SK-N-SH (cell line): ENCODE data around the gene CHD6. TPM values are rescaled to one million over a fixed set of nuclear protein-coding genes. Genes with fewer than 3 reads are reported as not detected.

ENCODE experiments used
- CTCF ChIA-PET: fragments of 300-600, 350-600 bp; formaldehyde crosslinking; extraction: SDS; loops from one replicate; lab custom pipeline; 2021; lab: Yijun Ruan, JAX
- POLR2A ChIA-PET: fragments of 350-600 bp; sonication (Branson Sonifier 250); formaldehyde crosslinking; extraction: SDS; loops from one replicate; lab custom pipeline; 2020; ENCODE audit warnings: antibody characterized with exemption, inconsistent platforms; lab: Yijun Ruan, JAX
- DNase-seq: peaks from one replicate; pipeline ENCODE4 v3.0.0; 2012
- H2AFZ ChIP-seq: fragments of 200-600 bp; sonication (generic); 2 replicates; pipeline ENCODE4 v1.8.1; 2016; ENCODE audit warnings: antibody characterized with exemption, mild to moderate bottlenecking, low read depth
- H3F3A ChIP-seq: fragments of 200-600 bp; sonication (generic); replicated peaks from 2 replicates; pipeline ENCODE3; 2016; ENCODE audit warnings: antibody characterized with exemption, mild to moderate bottlenecking; ENCODE audit not compliant: insufficient read depth
- H3K27ac ChIP-seq, 2 experiments: fragments of 200-500 bp in 1 of 2; fragments of 200-600 bp in 1 of 2; sonication (Bioruptor generic) in 1 of 2; sonication (generic), shearing (Covaris generic) in 1 of 2; 2 replicates each; pipeline versions ENCODE4 v1.5.1 to v1.6.1; 2014 to 2016; ENCODE audit warnings: low read depth in 2 of 2, inconsistent platforms in 1 of 2, low read length in 1 of 2, mild to moderate bottlenecking in 1 of 2, mixed read lengths in 1 of 2
- H3K27me3 ChIP-seq: fragments of 200-600 bp; sonication (generic), shearing (Covaris generic); 2 replicates; pipeline ENCODE4 v1.6.1; 2016; ENCODE audit warnings: mixed run types; ENCODE audit not compliant: insufficient read depth
- H3K36me3 ChIP-seq, 2 experiments: fragments of 200-500 bp in 1 of 2; fragments of 200-600 bp in 1 of 2; sonication (Bioruptor generic) in 1 of 2; sonication (generic) in 1 of 2; replicated peaks in 1 of 2; 2 replicates each; pipeline versions ENCODE3 to v1.5.1; 2014 to 2016; ENCODE audit warnings: low read length in 1 of 2, mild to moderate bottlenecking in 1 of 2; ENCODE audit not compliant: insufficient read depth in 2 of 2, control insufficient read depth in 1 of 2
- H3K4me1 ChIP-seq, 2 experiments: fragments of 200-500 bp in 1 of 2; fragments of 200-600 bp in 1 of 2; sonication (Bioruptor generic) in 1 of 2; sonication (generic), shearing (Covaris generic) in 1 of 2; 2 replicates each; pipeline versions ENCODE4 v1.5.1 to v1.6.1; 2014 to 2016; ENCODE audit warnings: low read depth in 1 of 2, low read length in 1 of 2, mixed run types in 1 of 2; ENCODE audit not compliant: insufficient read depth in 2 of 2, control insufficient read depth in 1 of 2
- H3K4me2 ChIP-seq: fragments of 200-600 bp; sonication (generic), shearing (Covaris generic); 2 replicates; pipeline ENCODE4 v1.6.1; 2017; ENCODE audit warnings: mixed run types
- H3K4me3 ChIP-seq, 2 experiments: fragments of 200-500 bp in 1 of 2; fragments of 200-600 bp in 1 of 2; sonication (Bioruptor generic) in 1 of 2; sonication (generic), shearing (Covaris generic) in 1 of 2; 2 replicates each; pipeline versions ENCODE4 v1.5.1 to v1.8.1; 2014 to 2016; ENCODE audit warnings: low read depth in 2 of 2, inconsistent platforms in 1 of 2, low read length in 1 of 2, mild to moderate bottlenecking in 1 of 2, mixed read lengths in 1 of 2, moderate library complexity in 1 of 2
- H3K79me2 ChIP-seq: fragments of 200-600 bp; sonication (generic); 2 replicates; pipeline ENCODE4 v1.8.1; 2017; ENCODE audit warnings: mild to moderate bottlenecking; ENCODE audit not compliant: insufficient read depth
- H3K9ac ChIP-seq: fragments of 200-600 bp; sonication (generic); 2 replicates; pipeline ENCODE4 v1.6.1; 2017; ENCODE audit warnings: mixed run types
- H3K9me2 ChIP-seq: fragments of 200-600 bp; sonication (generic); 2 replicates; pipeline ENCODE4 v1.6.1; 2017; ENCODE audit warnings: mixed run types
- H3K9me3 ChIP-seq: fragments of 200-600 bp; sonication (generic); 2 replicates; pipeline ENCODE4 v1.6.1; 2017; ENCODE audit warnings: mixed run types, mild to moderate bottlenecking, moderate library complexity
- H4K20me1 ChIP-seq: fragments of 200-600 bp; sonication (generic); 2 replicates; pipeline ENCODE4 v1.6.1; 2017; ENCODE audit warnings: mild to moderate bottlenecking, mixed run types; ENCODE audit not compliant: insufficient read depth
- CHD2 ChIP-seq: fragments of 150-350 bp; IDR thresholded peaks from 2 replicates; pipeline ENCODE4 v1.6.1; 2018; ENCODE audit warnings: low read length; ENCODE audit not compliant: partially characterized antibody
- ELF1 ChIP-seq: IDR thresholded peaks from 2 replicates; pipeline ENCODE4 v1.4.0; 2012
- EZH2phosphoT487 ChIP-seq: fragments of 200-600 bp; sonication (generic); IDR thresholded peaks from 2 replicates; pipeline ENCODE4 v1.6.1; 2017; ENCODE audit warnings: low read depth, mixed run types, mild to moderate bottlenecking, antibody characterized with exemption, moderate library complexity, borderline replicate concordance
- FOXM1 ChIP-seq: IDR thresholded peaks from 2 replicates; pipeline ENCODE4 v1.4.0; 2012; ENCODE audit warnings: low read depth, mild to moderate bottlenecking
- JUND ChIP-seq: IDR thresholded peaks from 2 replicates; pipeline ENCODE4 v1.4.0; 2012
- MXI1 ChIP-seq: IDR thresholded peaks from 2 replicates; pipeline ENCODE4 v1.6.1; 2012; ENCODE audit warnings: mild to moderate bottlenecking, low read depth, low read length, improper control_type of control experiment
- NRF1 ChIP-seq: IDR thresholded peaks from 2 replicates; pipeline ENCODE4 v1.6.1; 2012; ENCODE audit warnings: low read depth, mild to moderate bottlenecking, low read length
- RCOR1 ChIP-seq: fragments of 150-350 bp; IDR thresholded peaks from 2 replicates; pipeline ENCODE4 v1.6.1; 2017; ENCODE audit warnings: antibody characterized with exemption, low read length
- RFX5 ChIP-seq: IDR thresholded peaks from 2 replicates; pipeline ENCODE4 v1.6.1; 2012; ENCODE audit warnings: mild to moderate bottlenecking, improper control_type of control experiment, low read length
- RXRA ChIP-seq: IDR thresholded peaks from 2 replicates; pipeline ENCODE4 v1.4.0; 2012; ENCODE audit warnings: low read depth, mild to moderate bottlenecking, borderline replicate concordance
- WGBS: methylation state at CpG from one replicate; pipeline ENCODE4 v1.1.6; 2017; ENCODE audit warnings: low lambda C conversion rate; 5-methylcytosine and 5-hydroxymethylcytosine counted together
- polyA plus RNA-seq, 3 experiments: library from polyadenylated mRNA; depleted of rRNA; stranded (reverse); fragments of >200 nt; gene quantifications; 2 replicates each; pipeline ENCODE4 v1.2.3, GENCODE V29; 2012
- TF ChIP-seq, protein P1 (sequence below): fragments of 150-350 bp; IDR thresholded peaks from 2 replicates; pipeline ENCODE4 v1.6.1; 2017; ENCODE audit warnings: antibody characterized with exemption, low read length, low read depth, borderline replicate concordance
- TF ChIP-seq, protein P2 (sequence below): IDR thresholded peaks from 2 replicates; pipeline ENCODE4 v1.4.0; 2012; ENCODE audit warnings: low read depth, borderline replicate concordance

Gene CHD6
- polyA plus RNA-seq, 1 of the 3 experiments (the other 2 are of a cell fraction), result 7.1 TPM

DNA sequence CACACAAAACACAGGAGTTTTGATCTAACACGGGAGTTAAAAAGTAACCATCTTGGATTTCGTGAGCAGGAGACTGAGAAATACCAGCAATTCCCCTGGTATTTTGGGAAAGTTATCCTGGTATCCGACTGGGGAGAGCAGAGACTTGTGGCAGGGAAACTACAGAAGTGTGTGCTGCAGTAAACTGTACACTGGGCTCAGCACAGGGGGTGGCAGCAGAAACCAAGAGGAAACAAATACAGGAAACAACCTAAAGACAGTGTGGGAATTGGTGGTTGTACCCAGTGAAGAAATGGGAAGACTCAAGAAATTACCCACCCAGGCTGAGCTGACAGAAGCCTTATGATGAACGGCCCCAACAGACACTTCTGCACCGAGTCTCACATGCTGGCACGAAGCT, 109.8 kb downstream of the CHD6 start:
- H3F3A ChIP-seq, result no peaks in the 10 kb centered on the region
- no peaks in the 10 kb centered on the region for H3K79me2 ChIP-seq
- DNase-seq, result no peak
- no peak overlapping the region for H2AFZ ChIP-seq
- H3K4me1 ChIP-seq, result peaks cover 0 to 8% of the 10 kb centered on the region in 2 experiments; a peak in 2 of 4 replicates
- 96% methylated on average over 6 of the region's 6 CpGs for WGBS
- peaks cover 30 to 35% of the 10 kb centered on the region in 2 experiments for H3K36me3 ChIP-seq
- ChIA-PET POLR2A (interaction anchor here (0.6 kb wide), 1 partner anchor 216 kb away, joined by 3 read pairs; no protein-coding TSS in a partner anchor), CTCF (no interaction called here)
- TF ChIP-seq, protein P1, sequence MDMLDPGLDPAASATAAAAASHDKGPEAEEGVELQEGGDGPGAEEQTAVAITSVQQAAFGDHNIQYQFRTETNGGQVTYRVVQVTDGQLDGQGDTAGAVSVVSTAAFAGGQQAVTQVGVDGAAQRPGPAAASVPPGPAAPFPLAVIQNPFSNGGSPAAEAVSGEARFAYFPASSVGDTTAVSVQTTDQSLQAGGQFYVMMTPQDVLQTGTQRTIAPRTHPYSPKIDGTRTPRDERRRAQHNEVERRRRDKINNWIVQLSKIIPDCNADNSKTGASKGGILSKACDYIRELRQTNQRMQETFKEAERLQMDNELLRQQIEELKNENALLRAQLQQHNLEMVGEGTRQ, result no peak
- H3K27ac ChIP-seq, result no peak overlapping the region
- no peak overlapping the region for H3K9ac ChIP-seq
- no peak overlapping the region for H3K4me3 ChIP-seq
- no peaks in the 10 kb centered on the region for H3K27me3 ChIP-seq
- no peaks in the 10 kb centered on the region for H3K9me3 ChIP-seq
- H3K4me2 ChIP-seq, result no peak overlapping the region
- no peaks in the 10 kb centered on the region for H4K20me1 ChIP-seq
- no peaks in the 10 kb centered on the region for H3K9me2 ChIP-seq

DNA sequence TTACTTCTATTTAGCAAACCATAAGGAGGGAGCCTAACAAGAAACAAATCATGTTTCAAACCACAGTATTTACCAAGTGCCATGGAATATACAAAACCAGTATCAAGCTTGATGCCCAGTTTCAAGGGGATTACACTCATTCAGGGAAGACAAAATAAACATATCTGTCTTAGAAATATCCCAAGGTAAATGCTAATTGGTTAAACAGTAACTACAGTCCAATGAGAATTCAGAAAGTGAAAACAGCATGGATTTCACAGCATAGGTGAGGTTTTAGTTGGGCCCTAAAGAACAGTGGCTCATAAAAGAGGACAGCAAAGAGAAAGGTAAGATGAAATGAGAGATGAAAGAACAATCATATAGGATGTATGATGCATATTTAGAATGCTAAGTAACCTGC, 110.3 kb downstream of the CHD6 start:
- H3K4me1 ChIP-seq, result peaks cover 0 to 8% of the 10 kb centered on the region in 2 experiments; a peak in 2 of 4 replicates
- no peak overlapping the region for H3K9ac ChIP-seq
- no peak overlapping the region for H3K27ac ChIP-seq
- H3K79me2 ChIP-seq, result no peaks in the 10 kb centered on the region
- DNase-seq, result no peak
- no peak overlapping the region for H3K4me2 ChIP-seq
- no peak overlapping the region for H2AFZ ChIP-seq
- POLR2A ChIA-PET, result no interaction called here
- no peaks in the 10 kb centered on the region for H3F3A ChIP-seq
- no peaks in the 10 kb centered on the region for H3K27me3 ChIP-seq
- H4K20me1 ChIP-seq, result no peaks in the 10 kb centered on the region
- H3K36me3 ChIP-seq, result peaks cover 25 to 35% of the 10 kb centered on the region in 2 experiments
- TF ChIP-seq FOXM1, result no peak
- H3K4me3 ChIP-seq, result no peak overlapping the region
- CTCF ChIA-PET, result no interaction called here
- H3K9me2 ChIP-seq, result no peaks in the 10 kb centered on the region
- no peaks in the 10 kb centered on the region for H3K9me3 ChIP-seq

DNA sequence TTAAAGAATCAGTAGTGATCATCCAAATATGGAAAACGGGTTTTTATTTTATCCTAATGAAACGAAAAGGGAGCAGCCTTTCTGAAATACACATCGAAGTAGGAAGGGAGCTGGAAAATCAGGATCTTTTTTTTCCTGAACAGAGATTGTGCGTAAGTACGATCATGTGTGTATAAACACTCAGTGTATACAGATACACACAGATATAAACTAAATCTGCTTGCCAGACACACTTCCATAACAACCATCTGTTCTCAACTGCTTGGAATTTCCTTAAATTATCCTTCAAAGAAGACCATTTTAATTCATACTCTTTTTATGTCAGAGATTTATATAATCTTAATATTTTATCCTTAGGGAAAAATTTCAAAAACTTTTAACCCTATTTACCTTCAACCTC, 110.7 kb downstream of the CHD6 start:
- Histone ChIP-seq H3K27me3 (no peaks in the 10 kb centered on the region), H3K4me2 (no peak overlapping the region), H3F3A (no peaks in the 10 kb centered on the region), H2AFZ (no peak overlapping the region), H3K4me3 (no peak overlapping the region), H3K9me2 (no peaks in the 10 kb centered on the region), H3K9me3 (no peaks in the 10 kb centered on the region), H3K4me1 (peaks cover 0 to 8% of the 10 kb centered on the region in 2 experiments; a peak in 2 of 4 replicates), H3K9ac (no peak overlapping the region), H4K20me1 (no peaks in the 10 kb centered on the region), H3K27ac (no peak overlapping the region), H3K36me3 (peaks cover 21 to 34% of the 10 kb centered on the region in 2 experiments), H3K79me2 (no peaks in the 10 kb centered on the region)
- 98% methylated on average over 5 of the region's 5 CpGs for WGBS
- no peak for DNase-seq
- no peak for TF ChIP-seq FOXM1
- ChIA-PET POLR2A (no interaction called here), CTCF (no interaction called here)

DNA sequence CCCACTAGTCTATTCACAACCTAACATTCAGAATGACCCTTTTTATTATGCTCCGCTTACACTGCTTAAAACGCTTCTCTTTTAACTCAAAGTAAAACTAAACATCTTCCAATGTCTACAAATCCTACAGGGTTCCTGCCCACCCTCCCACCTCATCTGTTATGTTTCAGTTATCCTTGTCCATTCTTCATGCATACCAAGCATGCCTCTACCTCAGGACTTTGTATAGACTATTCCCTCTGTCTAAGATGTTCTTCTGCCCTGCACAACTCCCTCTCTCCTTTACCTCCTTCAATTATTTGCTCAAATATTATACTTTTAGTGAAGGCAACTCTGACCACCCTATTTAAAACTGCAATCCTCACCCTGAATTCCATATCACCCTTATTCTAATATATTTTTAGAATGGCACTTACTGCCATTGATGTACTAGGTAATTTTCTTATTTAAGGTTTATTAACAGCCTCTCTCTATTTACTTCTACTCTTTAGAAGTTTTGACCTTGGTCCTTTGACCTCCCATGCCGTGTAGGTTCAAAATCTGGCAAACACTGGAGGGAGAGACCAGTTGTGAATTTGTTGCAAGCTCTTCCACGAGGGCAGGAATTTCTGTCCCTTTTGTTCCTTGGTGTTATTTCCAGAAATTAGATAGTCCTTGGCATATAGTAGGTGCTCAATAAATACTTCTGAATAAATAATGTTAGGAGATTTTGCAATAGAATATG, 111.8 kb downstream of the CHD6 start:
- DNase-seq, result no peak
- Histone ChIP-seq H3K27ac (no peak overlapping the region), H3K9me2 (no peaks in the 10 kb centered on the region), H3F3A (no peaks in the 10 kb centered on the region), H3K79me2 (no peaks in the 10 kb centered on the region), H3K27me3 (no peaks in the 10 kb centered on the region), H3K4me1 (peaks cover 0 to 8% of the 10 kb centered on the region in 2 experiments; a peak in 2 of 4 replicates), H2AFZ (no peak overlapping the region), H3K4me3 (no peak overlapping the region), H4K20me1 (no peaks in the 10 kb centered on the region), H3K36me3 (peaks cover 18 to 26% of the 10 kb centered on the region in 2 experiments), H3K9ac (no peak overlapping the region), H3K9me3 (no peaks in the 10 kb centered on the region), H3K4me2 (no peak overlapping the region)
- WGBS, result 84% methylated on average over 4 of the region's 4 CpGs
- CTCF ChIA-PET, result no interaction called here
- no peak for TF ChIP-seq JUND
- no peak for TF ChIP-seq MXI1
- TF ChIP-seq ELF1, result no peak
- TF ChIP-seq, protein P2, sequence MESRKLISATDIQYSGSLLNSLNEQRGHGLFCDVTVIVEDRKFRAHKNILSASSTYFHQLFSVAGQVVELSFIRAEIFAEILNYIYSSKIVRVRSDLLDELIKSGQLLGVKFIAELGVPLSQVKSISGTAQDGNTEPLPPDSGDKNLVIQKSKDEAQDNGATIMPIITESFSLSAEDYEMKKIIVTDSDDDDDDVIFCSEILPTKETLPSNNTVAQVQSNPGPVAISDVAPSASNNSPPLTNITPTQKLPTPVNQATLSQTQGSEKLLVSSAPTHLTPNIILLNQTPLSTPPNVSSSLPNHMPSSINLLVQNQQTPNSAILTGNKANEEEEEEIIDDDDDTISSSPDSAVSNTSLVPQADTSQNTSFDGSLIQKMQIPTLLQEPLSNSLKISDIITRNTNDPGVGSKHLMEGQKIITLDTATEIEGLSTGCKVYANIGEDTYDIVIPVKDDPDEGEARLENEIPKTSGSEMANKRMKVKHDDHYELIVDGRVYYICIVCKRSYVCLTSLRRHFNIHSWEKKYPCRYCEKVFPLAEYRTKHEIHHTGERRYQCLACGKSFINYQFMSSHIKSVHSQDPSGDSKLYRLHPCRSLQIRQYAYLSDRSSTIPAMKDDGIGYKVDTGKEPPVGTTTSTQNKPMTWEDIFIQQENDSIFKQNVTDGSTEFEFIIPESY, result no peak
- TF ChIP-seq EZH2phosphoT487, result no peak
- no peak for TF ChIP-seq CHD2
- TF ChIP-seq NRF1, result no peak
- TF ChIP-seq RCOR1, result no peak
- TF ChIP-seq RFX5, result no peak
- TF ChIP-seq RXRA, result no peak
- POLR2A ChIA-PET, result no interaction called here
